ENCODE results near the gene IER5L. TPM values are rescaled to one million over a fixed set of nuclear protein-coding genes. Genes with fewer than 3 reads are reported as not detected.

IER5L gene
- total and polyA plus RNA-seq, 2 donors (not counting 3 experiments of a cell fraction or from before 2014, with no cell fraction given), result 5.3 to 12.3 TPM

DNA sequence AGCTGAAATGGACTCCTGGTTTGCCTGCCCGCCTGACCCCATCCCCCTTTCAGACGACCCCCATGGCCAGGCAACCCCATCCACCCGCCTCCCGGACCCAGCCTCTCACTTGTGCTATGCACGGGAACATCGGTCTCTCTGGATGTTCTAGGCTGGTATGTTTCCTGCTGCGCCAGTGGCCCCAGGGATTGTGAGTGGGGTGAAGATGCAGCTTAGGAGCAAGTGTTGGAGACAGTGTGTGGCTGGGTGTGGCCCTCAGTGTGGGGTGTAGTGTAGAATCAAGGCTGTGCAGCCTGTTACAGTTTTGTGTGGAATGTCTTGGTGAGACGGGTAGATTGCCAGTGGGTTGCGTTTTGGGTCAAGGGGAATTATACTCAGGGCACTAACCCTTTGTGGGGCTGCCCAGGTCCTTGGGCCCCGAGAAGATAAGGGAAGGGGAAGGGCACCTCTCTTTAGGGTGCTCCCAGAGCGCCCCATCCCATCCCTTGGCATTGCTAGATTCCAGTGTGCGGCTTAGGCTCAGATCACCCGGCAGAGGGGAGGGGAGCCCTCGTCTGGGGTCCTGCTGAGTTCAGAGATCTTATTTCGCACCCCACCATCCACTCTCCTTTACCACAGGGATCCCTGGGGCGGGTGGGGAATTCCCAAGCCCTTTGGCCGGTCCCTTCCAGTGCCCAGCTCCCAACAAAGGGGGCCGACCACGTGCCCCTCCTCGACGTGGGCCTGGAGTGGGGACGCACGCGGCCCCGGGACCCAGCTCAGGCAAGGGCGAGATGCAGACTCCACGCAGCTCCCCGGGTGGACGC, 4.6 kb downstream of the IER5L start:
- Histone ChIP-seq H3K27me3 (ENCODE audit: control insufficient read depth in 2 of 2, insufficient read depth in 2 of 2, low read length in 2 of 2) (no peaks in the 10 kb centered on the region), H3K9me1 (replicated peaks; ENCODE audit: control insufficient read depth, extremely low read depth, insufficient read depth, low read length) (no peaks in the 10 kb centered on the region), H3K79me2 (ENCODE audit: control insufficient read depth, insufficient read depth, low read length) (peaks cover 13% of the 10 kb centered on the region), H4K20me1 (replicated peaks; ENCODE audit: control insufficient read depth, extremely low read depth, insufficient read depth, low read length) (no peaks in the 10 kb centered on the region), H2AFZ (ENCODE audit: low read depth, low read length) (no peak overlapping the region), H3K4me1 (ENCODE audit: control insufficient read depth, extremely low read depth, insufficient read depth, low read length) (peaks cover 31% of the 10 kb centered on the region), H3K4me2 (ENCODE audit: insufficient read depth, low read length) (no peak overlapping the region), H3K9me3 (replicated peaks; ENCODE audit: control insufficient read depth, insufficient read depth, low read length) (no peaks in the 10 kb centered on the region), H3K27ac (ENCODE audit: insufficient read depth, low read depth, low read length) (peak overlapping the region; percentile 91), H3K4me3 (replicated peaks in 1 of 3; ENCODE audit: insufficient read depth in 1 of 3, low read depth in 1 of 3, low read length in 3 of 3) (peak overlapping the region in 1 of 3 experiments; percentile 79), H3K36me3 (ENCODE audit: control insufficient read depth in 2 of 2, extremely low read depth in 1 of 2, insufficient read depth in 2 of 2, low read length in 2 of 2) (no peaks in the 10 kb centered on the region), H3K9ac (replicated peaks; ENCODE audit: extremely low read depth, insufficient read depth, low read length) (peak overlapping the region; percentile 79)
- DNase-seq (ENCODE audit: low read depth, low spot score) (no peak), FAIRE-seq (no peak)
- CTCF ChIA-PET, result interaction anchor here (0.7 to 9.3 kb wide), 39 partner anchors 7 to 450 kb away, joined by 3 to 287 read pairs (median 5); partner anchors contain the start of gene C9orf50
- TF ChIP-seq POLR2AphosphoS5 (IDR thresholded peaks at IDR 0.05; ENCODE audit: insufficient read depth, low read depth, low read length) (no peak), FOS (IDR thresholded peaks at IDR 0.05; ENCODE audit: borderline replicate concordance, insufficient read depth, low read length) (no peak), POLR2A (IDR thresholded peaks at IDR 0.05; ENCODE audit: low read depth, low read length) (no peak), GATA2 (IDR thresholded peaks at IDR 0.05; ENCODE audit: insufficient read depth, insufficient read length, low read depth, low read length) (no peak), EZH2 (IDR thresholded peaks at IDR 0.05; ENCODE audit: borderline replicate concordance, low read depth, low read length, severe bottlenecking) (no peak), MYC (IDR thresholded peaks at IDR 0.05; ENCODE audit: low read depth, low read length) (no peak), JUN (IDR thresholded peaks at IDR 0.05; ENCODE audit: borderline replicate concordance, insufficient read depth, insufficient read length, low read depth) (no peak)
- TF ChIP-seq, protein P1, sequence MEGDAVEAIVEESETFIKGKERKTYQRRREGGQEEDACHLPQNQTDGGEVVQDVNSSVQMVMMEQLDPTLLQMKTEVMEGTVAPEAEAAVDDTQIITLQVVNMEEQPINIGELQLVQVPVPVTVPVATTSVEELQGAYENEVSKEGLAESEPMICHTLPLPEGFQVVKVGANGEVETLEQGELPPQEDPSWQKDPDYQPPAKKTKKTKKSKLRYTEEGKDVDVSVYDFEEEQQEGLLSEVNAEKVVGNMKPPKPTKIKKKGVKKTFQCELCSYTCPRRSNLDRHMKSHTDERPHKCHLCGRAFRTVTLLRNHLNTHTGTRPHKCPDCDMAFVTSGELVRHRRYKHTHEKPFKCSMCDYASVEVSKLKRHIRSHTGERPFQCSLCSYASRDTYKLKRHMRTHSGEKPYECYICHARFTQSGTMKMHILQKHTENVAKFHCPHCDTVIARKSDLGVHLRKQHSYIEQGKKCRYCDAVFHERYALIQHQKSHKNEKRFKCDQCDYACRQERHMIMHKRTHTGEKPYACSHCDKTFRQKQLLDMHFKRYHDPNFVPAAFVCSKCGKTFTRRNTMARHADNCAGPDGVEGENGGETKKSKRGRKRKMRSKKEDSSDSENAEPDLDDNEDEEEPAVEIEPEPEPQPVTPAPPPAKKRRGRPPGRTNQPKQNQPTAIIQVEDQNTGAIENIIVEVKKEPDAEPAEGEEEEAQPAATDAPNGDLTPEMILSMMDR (IDR thresholded peaks at IDR 0.05; ENCODE audit: extremely low read depth in 1 of 2, insufficient read depth in 1 of 2, low read depth in 1 of 2, low read length in 2 of 2), result no peak
- TF ChIP-seq, protein P2, sequence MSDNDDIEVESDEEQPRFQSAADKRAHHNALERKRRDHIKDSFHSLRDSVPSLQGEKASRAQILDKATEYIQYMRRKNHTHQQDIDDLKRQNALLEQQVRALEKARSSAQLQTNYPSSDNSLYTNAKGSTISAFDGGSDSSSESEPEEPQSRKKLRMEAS (IDR thresholded peaks at IDR 0.05; ENCODE audit: insufficient read depth, insufficient read length), result no peak
- no TSS peak for BruUV-seq (replicated peaks)
- dilution Hi-C loops (cut with MboI; ENCODE audit: extremely low pct_ligation_motif_present, low sequenced_read_pairs), result no loop called here
- POLR2A ChIA-PET, result interaction anchor here (0.9 to 5.6 kb wide), 3 partner anchors 31 to 34 kb away, joined by 3 to 39 read pairs (median 14); no protein-coding TSS in a partner anchor
- intact Hi-C loops (cut with micrococcal nuclease), result loop anchor here (1.0 to 2.0 kb wide), 6 partner anchors 34 to 437 kb away; no protein-coding TSS in a partner anchor

Data from endothelial cell of umbilical vein (primary cell).